Adipocyte (in vitro differentiated cells): Measurements from ENCODE around the gene SLC9A7.
A peak's percentile ranks its signal among the peaks of the same experiment; 100 is the strongest.

Source experiments
- DNase-seq: peaks from one replicate; pipeline ENCODE4 v3.0.0-alpha.2; 2015; ENCODE audit warnings: low read depth
- H3K27me3 ChIP-seq: replicated peaks from 2 replicates; pipeline ENCODE4 v1.7.0; 2013; ENCODE audit warnings: mild to moderate bottlenecking, low read length, moderate library complexity; ENCODE audit not compliant: control insufficient read depth, insufficient read depth
- H3K36me3 ChIP-seq: 2 replicates; pipeline ENCODE4 v1.7.0; 2013; ENCODE audit warnings: low read length, mild to moderate bottlenecking, moderate library complexity; ENCODE audit not compliant: control insufficient read depth, insufficient read depth, severe bottlenecking
- H3K4me1 ChIP-seq: 2 replicates; pipeline ENCODE4 v1.7.0; 2013; ENCODE audit warnings: mild to moderate bottlenecking, low read length, moderate library complexity; ENCODE audit not compliant: control insufficient read depth, insufficient read depth
- H3K4me3 ChIP-seq: 2 replicates; pipeline ENCODE4 v1.7.0; 2013; ENCODE audit warnings: mild to moderate bottlenecking, low read length, moderate library complexity
- H3K9ac ChIP-seq: 2 replicates; pipeline ENCODE4 v1.7.0; 2013; ENCODE audit warnings: mild to moderate bottlenecking, low read length, moderate library complexity
- H3K9me3 ChIP-seq: 2 replicates; pipeline ENCODE4 v1.7.0; 2013; ENCODE audit warnings: mild to moderate bottlenecking, low read length, moderate library complexity; ENCODE audit not compliant: control insufficient read depth

SLC9A7 gene

DNA sequence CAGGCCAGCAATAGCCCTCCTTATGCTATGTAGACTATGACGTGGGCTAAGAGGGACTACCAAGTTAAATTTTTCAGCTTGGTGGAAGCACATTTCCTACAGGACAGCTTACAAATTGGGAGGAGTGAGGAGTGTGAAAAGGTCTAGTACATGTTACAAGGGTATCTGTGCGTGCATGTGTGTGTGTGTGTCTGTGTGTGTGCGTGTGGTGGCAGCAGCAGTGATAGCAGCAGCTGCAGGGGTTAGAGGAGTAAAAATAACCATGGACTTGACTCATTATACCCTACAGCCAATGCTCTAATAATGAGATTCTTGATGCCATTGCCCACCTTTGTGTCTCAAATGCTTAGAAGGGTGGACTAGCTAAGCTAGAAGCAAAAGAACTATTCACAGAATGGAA, 88.6 kb downstream of the SLC9A7 start:
- Histone ChIP-seq H3K4me3 (no peak overlapping the region), H3K9me3 (no peaks in the 10 kb centered on the region), H3K9ac (no peak overlapping the region), H3K4me1 (no peaks in the 10 kb centered on the region), H3K36me3 (no peaks in the 10 kb centered on the region), H3K27me3 (no peaks in the 10 kb centered on the region)
- no peak for DNase-seq

DNA sequence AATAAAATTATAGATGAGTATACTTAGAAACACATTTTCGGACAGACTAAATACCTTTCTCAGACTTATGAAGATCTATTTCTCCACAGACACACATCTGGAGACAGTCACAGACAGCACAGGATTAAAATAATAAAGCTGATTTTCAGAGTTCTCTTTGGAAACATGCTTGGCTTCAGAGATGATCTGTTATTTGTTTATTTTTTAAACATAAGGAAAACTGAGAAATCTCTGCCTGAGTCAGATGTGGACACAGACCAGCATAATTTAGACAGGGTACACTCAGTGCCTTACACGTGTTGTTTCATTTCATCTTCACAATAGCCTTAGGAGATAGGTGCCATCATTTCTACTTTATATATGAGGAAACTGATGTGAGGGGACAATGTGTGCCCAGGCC, 92.1 kb downstream of the SLC9A7 start:
- H3K9ac ChIP-seq = no peak overlapping the region
- H3K27me3 ChIP-seq = no peaks in the 10 kb centered on the region
- no peaks in the 10 kb centered on the region for H3K9me3 ChIP-seq
- H3K36me3 ChIP-seq = no peaks in the 10 kb centered on the region
- no peak overlapping the region for H3K4me3 ChIP-seq
- H3K4me1 ChIP-seq = no peaks in the 10 kb centered on the region
- DNase-seq = peak; percentile 15

DNA sequence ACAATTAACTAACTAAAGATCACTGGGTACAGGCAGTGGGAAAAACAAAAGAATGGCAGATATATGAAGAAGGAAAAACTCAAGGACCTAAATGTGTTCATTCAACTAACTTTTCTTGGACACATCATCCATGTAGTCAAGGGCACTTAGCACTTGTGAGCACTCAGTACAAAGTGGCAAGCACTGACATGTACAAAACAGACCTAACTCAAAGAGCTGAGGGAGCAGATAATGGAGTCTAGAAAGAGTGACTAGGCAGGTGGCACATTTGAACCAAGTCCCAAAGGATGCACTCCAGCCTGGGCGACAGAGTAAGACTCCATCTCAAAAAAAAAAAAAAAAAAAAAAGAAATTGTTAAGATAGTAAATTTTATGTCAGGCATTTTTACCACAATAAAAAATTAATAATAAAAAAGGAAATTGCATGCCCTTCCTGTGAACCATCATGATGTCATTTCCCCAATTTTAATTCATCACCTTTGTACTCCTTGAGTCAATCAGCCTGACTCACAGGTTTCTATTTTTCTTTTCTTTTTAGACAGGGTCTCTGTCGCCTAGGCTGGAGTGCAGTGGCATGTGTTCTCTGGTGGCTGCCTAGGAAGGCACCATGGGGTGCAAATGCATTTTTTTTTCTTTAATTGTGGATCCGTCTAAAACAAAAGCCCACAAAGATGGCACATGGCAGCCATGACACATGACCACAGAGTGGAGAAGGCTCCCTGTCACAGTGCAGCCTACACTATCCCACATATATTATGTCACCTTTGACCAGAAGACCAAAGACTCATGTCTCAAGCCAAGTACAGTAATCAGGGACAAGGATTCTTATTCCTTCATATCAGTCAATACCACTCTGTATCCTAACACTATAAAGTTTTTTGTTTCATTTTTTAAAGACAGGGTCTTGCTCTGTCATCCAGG, 93.4 kb downstream of the SLC9A7 start:
- no peaks in the 10 kb centered on the region for H3K36me3 ChIP-seq
- H3K9me3 ChIP-seq = no peaks in the 10 kb centered on the region
- H3K9ac ChIP-seq = no peak overlapping the region
- no peaks in the 10 kb centered on the region for H3K27me3 ChIP-seq
- no peaks in the 10 kb centered on the region for H3K4me1 ChIP-seq
- H3K4me3 ChIP-seq = no peak overlapping the region
- DNase-seq = no peak

DNA sequence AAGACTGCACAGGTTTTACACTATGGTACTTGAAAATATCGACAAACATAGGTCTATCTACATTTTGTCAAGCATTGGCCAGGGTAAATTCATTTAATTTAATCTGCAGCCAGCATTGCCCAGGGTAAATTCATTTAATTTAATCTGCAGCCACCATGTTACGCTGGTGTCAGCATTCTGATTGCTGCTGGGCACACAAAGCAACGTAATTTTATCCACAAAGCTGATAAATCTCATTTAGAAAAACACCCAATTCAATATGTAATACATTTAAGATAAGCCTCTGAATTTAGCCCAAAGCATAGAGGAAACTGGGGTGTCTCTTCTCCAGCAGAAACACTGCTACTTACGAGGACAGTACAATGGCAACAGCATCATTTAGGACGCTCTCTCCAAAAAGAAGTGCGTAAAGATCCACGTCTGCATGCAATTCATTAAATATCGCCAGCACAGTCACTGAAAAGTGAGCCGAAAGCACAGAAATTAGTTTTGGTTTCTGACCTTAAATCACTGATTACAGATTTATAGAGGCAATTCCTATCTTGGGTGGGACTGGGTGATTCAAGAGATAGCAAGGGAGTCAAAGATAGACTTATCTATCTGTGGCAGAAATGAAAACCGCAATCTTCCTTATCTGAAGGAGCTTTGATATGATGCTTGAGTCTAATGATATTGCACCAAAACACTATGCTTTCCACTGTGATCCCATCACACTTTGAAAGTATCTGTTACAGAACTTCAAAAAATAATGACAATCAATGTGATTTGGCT, 96.5 kb downstream of the SLC9A7 start:
- Histone ChIP-seq H3K4me1 (no peaks in the 10 kb centered on the region), H3K27me3 (no peaks in the 10 kb centered on the region), H3K36me3 (no peaks in the 10 kb centered on the region), H3K9ac (no peak overlapping the region), H3K4me3 (no peak overlapping the region), H3K9me3 (no peaks in the 10 kb centered on the region)
- no peak for DNase-seq

DNA sequence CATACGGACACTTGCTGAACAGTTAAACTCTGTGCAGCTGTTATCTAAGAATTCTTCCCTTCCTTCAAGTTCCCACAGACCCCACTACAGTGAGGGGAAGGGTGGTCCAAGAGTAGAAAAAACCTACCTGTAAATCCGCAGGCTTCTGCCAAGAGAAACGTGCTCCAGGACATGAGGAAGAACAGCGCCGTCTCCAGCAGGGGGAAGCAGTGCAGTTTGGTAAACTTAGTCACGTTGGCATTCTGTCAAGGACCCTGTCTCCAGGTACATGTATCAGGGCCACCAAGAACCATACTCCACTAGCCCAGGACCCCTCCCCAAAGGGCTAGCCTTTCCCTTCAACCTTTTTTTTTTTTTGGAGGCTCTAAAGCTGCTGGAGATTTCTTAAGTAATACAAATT, 105.4 kb downstream of the SLC9A7 start:
- Histone ChIP-seq H3K4me3 (no peak overlapping the region), H3K27me3 (no peaks in the 10 kb centered on the region), H3K9me3 (no peaks in the 10 kb centered on the region), H3K36me3 (no peaks in the 10 kb centered on the region), H3K4me1 (no peaks in the 10 kb centered on the region), H3K9ac (no peak overlapping the region)
- no peak for DNase-seq

DNA sequence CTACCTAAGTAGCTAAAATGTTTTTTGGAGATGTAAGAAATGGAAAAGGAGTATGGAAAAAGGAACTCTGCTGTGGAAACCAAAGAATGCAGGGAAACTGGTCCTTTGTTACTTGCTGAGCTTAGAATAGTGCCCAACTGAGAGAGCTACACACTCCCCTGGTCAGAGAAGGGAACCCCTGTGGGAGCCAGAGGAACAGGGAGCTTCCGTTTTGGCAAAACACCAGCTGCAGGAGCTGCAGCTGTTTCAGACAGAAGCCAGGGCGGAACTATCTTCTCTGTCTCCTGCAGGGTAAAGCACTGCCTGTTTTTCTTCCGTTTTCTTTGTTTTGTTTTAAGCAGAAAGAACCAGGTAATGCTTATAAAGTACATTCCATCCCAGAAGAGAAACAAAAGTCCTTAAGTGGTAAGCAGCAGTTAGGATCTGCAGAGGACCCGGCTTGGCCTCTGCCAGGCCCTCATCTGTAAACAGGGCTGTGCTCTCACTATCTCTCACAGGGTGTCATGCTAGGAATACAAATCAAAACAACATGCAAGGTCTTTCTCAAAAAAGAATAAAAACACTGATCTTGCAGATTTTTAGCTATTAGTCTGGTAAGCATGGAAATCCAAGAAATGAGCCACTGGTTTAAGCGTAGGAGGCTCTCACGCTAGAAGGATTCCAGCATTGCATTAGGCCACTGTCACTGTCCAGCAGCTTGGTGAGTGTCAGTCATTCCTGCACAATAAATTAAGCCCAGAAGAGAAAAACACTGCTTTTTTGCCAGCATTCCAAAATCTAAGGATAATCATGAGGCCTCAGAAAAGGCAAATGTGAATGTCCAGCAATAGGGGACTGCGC, 109.3 kb downstream of the SLC9A7 start:
- peaks cover 6% of the 10 kb centered on the region for H3K27me3 ChIP-seq
- H3K4me3 ChIP-seq = no peak overlapping the region
- H3K36me3 ChIP-seq = no peaks in the 10 kb centered on the region
- peak; percentile 31 for DNase-seq
- no peak overlapping the region for H3K9ac ChIP-seq
- H3K9me3 ChIP-seq = no peaks in the 10 kb centered on the region
- H3K4me1 ChIP-seq = no peaks in the 10 kb centered on the region

DNA sequence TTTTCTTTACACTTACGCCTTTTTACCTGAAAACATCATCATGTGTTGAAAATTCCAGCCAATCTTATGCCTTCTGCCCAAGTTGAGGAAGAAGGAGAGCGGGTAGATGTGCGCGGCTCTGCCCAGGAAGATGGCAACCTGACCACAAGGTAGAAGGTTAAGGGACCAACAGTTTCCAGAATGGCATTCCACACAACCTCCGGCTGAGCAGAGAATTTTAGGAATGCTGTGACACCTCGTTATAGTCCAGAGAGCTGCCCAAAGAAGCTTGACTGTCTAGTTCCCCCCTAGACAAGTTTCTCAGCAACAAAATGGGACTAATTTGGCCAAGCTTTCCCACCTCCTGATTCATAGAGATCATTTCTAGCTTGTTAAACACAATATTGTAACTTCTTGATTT, 110.3 kb downstream of the SLC9A7 start:
- no peaks in the 10 kb centered on the region for H3K36me3 ChIP-seq
- H3K4me1 ChIP-seq = no peaks in the 10 kb centered on the region
- peaks cover 6% of the 10 kb centered on the region for H3K27me3 ChIP-seq
- H3K9me3 ChIP-seq = no peaks in the 10 kb centered on the region
- H3K9ac ChIP-seq = no peak overlapping the region
- DNase-seq = no peak
- H3K4me3 ChIP-seq = no peak overlapping the region

DNA sequence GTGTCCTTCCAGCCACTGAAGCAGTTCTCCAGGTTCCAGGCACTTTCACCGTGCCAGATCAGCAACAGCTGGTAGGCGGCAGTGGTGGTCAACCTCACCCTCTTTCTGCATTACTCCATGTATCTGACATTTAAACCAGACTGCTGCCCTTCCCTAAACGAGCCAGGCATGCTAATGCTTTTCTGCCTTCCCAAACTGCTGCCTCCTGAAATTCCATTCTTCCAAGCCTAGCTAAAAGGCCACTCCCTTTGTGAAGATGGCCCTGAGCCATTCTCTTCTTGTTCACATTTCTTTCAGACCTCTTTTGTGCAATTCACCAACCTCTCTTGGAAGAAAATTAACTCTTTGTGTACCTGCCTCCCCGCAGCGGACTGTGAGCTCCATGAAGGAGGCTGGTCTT, 111.7 kb downstream of the SLC9A7 start:
- peaks cover 6% of the 10 kb centered on the region for H3K27me3 ChIP-seq
- H3K9ac ChIP-seq = no peak overlapping the region
- DNase-seq = peak; percentile 35
- H3K4me3 ChIP-seq = no peak overlapping the region
- H3K36me3 ChIP-seq = no peaks in the 10 kb centered on the region
- H3K4me1 ChIP-seq = no peaks in the 10 kb centered on the region
- H3K9me3 ChIP-seq = no peaks in the 10 kb centered on the region

DNA sequence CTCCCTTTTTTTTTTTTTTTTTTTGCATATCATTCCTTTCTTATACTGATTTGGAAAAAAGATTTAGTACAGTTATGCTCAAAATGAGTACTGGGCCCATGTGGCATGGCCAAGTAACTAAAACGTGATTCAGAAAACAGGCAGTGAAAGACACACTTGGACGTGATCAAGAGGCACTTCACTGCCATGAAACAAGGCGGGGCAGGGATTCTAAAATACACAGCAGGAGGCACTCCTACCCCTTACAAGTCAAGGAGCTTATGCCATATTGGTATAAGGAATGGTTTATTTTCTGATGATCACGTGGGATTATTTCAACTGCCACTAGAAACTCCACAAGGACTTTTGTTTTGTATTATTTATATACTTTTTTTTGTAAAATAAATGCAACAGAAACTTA, 113.3 kb downstream of the SLC9A7 start:
- H3K9ac ChIP-seq = no peak overlapping the region
- H3K27me3 ChIP-seq = peaks cover 6% of the 10 kb centered on the region

DNA sequence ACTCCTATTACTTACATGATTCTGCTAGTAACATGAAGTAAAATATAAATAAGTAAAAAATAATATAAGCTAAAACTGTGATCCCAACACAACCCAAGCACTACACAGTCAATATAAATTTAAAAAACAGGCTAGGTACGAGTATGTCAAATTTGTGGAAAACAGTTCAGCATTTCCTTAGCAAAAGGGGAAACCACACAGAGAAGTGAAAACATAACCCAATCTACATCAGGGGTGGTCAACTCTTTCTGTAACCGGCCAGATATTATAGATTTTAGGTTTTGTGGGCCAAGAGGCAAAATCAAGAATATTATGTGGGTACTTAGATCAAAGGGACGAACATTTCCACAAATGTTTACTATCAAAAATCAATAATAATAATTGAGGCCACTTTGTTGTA, 115.3 kb downstream of the SLC9A7 start:
- Histone ChIP-seq H3K4me3 (no peak overlapping the region), H3K36me3 (no peaks in the 10 kb centered on the region), H3K9ac (no peak overlapping the region), H3K9me3 (no peaks in the 10 kb centered on the region), H3K27me3 (peaks cover 6% of the 10 kb centered on the region), H3K4me1 (no peaks in the 10 kb centered on the region)
- no peak for DNase-seq

More for the DNA sequence above, 113.3 kb downstream of the SLC9A7 start:
- no peaks in the 10 kb centered on the region for H3K9me3 ChIP-seq
- no peak overlapping the region for H3K4me3 ChIP-seq
- H3K36me3 ChIP-seq = no peaks in the 10 kb centered on the region
- no peaks in the 10 kb centered on the region for H3K4me1 ChIP-seq
- no peak for DNase-seq

DNA sequence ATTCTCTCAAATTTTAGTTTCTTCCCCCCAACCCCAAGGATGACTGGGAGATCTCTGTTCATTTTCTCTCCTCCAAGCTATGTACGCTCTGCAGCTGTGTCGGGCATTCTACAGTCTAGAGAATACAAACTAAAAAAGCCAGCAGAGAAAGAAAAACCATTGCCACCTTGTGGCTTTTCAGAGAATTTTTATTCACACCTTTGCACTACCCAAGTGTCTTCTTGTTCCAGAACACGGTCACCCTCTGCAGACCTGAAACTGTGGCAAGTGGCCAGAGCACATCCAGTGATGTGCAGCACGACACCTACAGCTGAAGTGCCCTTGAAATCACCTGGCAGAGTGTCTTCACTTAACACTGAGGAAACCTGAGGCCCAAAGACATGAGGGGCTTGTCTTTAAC, 116.8 kb downstream of the SLC9A7 start:
- Histone ChIP-seq H3K36me3 (no peaks in the 10 kb centered on the region), H3K27me3 (no peaks in the 10 kb centered on the region), H3K9me3 (no peaks in the 10 kb centered on the region), H3K4me3 (no peak overlapping the region), H3K4me1 (peaks cover 8% of the 10 kb centered on the region), H3K9ac (no peak overlapping the region)
- DNase-seq = peak; percentile 53
